CD4-positive, alpha-beta T cell (primary cell): ENCODE measurements around the gene KRT74. TPM values are rescaled to one million over a fixed set of nuclear protein-coding genes. Genes with fewer than 3 reads are reported as not detected.
"Not testable (repeated sequence)": the region's sequence is repeated elsewhere in the genome, so short reads cannot be mapped to it uniquely, and the experiment has no call there.

Experiments used
- ATAC-seq: fragments of 200-7000 bp; cut with Tn5 transposase; one replicate; pipeline ENCODE4 v1.10.0; 2022; ENCODE audit warnings: mild to moderate bottlenecking; ENCODE audit not compliant: poor library complexity
- CTCF ChIA-PET: fragments of 350-600 bp; sonication (Branson Sonifier 250); formaldehyde crosslinking; loops from one replicate; lab custom pipeline; 2021; ENCODE audit warnings: antibody characterized with exemption, inconsistent platforms; lab: Charles Lee
- POLR2A ChIA-PET: fragments of 350-600 bp; sonication (Branson Sonifier 250); formaldehyde crosslinking; loops from one replicate; lab custom pipeline; 2021; ENCODE audit warnings: antibody characterized with exemption, inconsistent platforms; lab: Charles Lee
- DNase-seq, 14 experiments: peaks; one replicate each; pipeline ENCODE4 v3.0.0-alpha.2; 2013 to 2020; ENCODE audit warnings: mixed read lengths in 2 of 14
- H3K27ac ChIP-seq, 2 donors: one replicate each; pipeline versions ENCODE4 v1.5.1 to v1.7.0; 2013; ENCODE audit warnings: low read length in 2 of 2, low read depth in 1 of 2, mild to moderate bottlenecking in 1 of 2
- H3K27me3 ChIP-seq, 2 experiments: 1 replicate in 1 of 2; 2 replicates in 1 of 2; pipeline versions ENCODE4 v1.6.1 to v1.7.0; 2013; ENCODE audit warnings: low read length in 2 of 2, control low read depth in 1 of 2, mild to moderate bottlenecking in 1 of 2, moderate library complexity in 1 of 2; ENCODE audit not compliant: insufficient read depth in 2 of 2, control insufficient read depth in 1 of 2
- H3K36me3 ChIP-seq: one replicate; pipeline ENCODE4 v1.6.1; 2013; ENCODE audit warnings: low read length, control low read depth; ENCODE audit not compliant: insufficient read depth
- H3K4me1 ChIP-seq: one replicate; pipeline ENCODE4 v1.6.1; 2013; ENCODE audit warnings: low read length, control low read depth; ENCODE audit not compliant: insufficient read depth
- H3K4me3 ChIP-seq: one replicate; pipeline ENCODE4 v1.5.1; 2013; ENCODE audit warnings: mild to moderate bottlenecking, low read length, moderate library complexity
- H3K9me3 ChIP-seq, 2 experiments: 1 replicate in 1 of 2; 2 replicates in 1 of 2; pipeline versions ENCODE4 v1.6.1 to v1.7.0; 2013; ENCODE audit warnings: low read length in 2 of 2, mild to moderate bottlenecking in 2 of 2, control low read depth in 1 of 2, moderate library complexity in 1 of 2; ENCODE audit not compliant: control insufficient read depth in 1 of 2, insufficient read depth in 1 of 2
- H3K27ac Mint-ChIP-seq: one replicate; pipeline ENCODE4 v1.8.0; 2020; ENCODE audit warnings: mixed read lengths
- H3K27me3 Mint-ChIP-seq: one replicate; pipeline ENCODE4 v1.8.0; 2021; ENCODE audit warnings: mixed read lengths
- H3K36me3 Mint-ChIP-seq: one replicate; pipeline ENCODE4 v1.8.0; 2021; ENCODE audit warnings: low read depth, mixed read lengths
- H3K4me1 Mint-ChIP-seq: one replicate; pipeline ENCODE4 v1.8.0; 2021; ENCODE audit warnings: low read depth, mixed read lengths
- H3K4me3 Mint-ChIP-seq: one replicate; pipeline ENCODE4 v1.8.0; 2020; ENCODE audit warnings: mild to moderate bottlenecking, mixed read lengths
- H3K9me3 Mint-ChIP-seq: one replicate; pipeline ENCODE4 v1.8.0; 2020; ENCODE audit warnings: mixed read lengths
- CTCF ChIP-seq: fragments of 200-600 bp; IDR thresholded peaks from one replicate; pipeline ENCODE4 v1.8.0; 2022; ENCODE audit warnings: antibody characterized with exemption, mild to moderate bottlenecking
- intact Hi-C, 2 experiments: fragments of 100-400 bp; cut with DNase I in 1 of 2; cut with micrococcal nuclease in 1 of 2; formaldehyde crosslinking; loops; one replicate each; pipeline versions ENCODE4 v1.15.1 to v1.9.0; 2023 to 2025; cut with DNase I, micrococcal nuclease
- total RNA-seq, 174 experiments: library from RNA in 2 of 174; stranded (reverse) in 2 of 174; gene quantifications; one replicate each; pipeline ENCODE4 v1.2.3 and lab custom pipeline; 2021 to 2026

Gene KRT74
- total RNA-seq, 2 experiments from 2014 or later: 0.30 to 0.34 TPM

GRCh38 chr12:52600071-52600470 lies 26.4 kb upstream of the KRT74 start:
- ChIA-PET CTCF (no interaction called here), POLR2A (interaction anchor here (1.3 kb wide), 1 partner anchor 90 kb away, joined by 3 read pairs; no protein-coding TSS in a partner anchor)
- Mint-ChIP-seq H3K36me3 (peaks cover 10% of the 10 kb centered on the region), H3K4me3 (no peak overlapping the region), H3K27ac (no peak overlapping the region), H3K27me3 (peaks cover 5% of the 10 kb centered on the region), H3K9me3 (no peaks in the 10 kb centered on the region), H3K4me1 (peaks cover 51% of the 10 kb centered on the region)
- intact Hi-C loops: no loop called here
- Histone ChIP-seq H3K4me3 (no peak overlapping the region), H3K9me3 (peaks cover 0 to 4% of the 10 kb centered on the region in 2 experiments), H3K4me1 (peaks cover 32% of the 10 kb centered on the region), H3K27ac (no peak overlapping the region), H3K27me3 (peaks cover 0 to 7% of the 10 kb centered on the region in 2 experiments), H3K36me3 (no peaks in the 10 kb centered on the region)
- DNase-seq (no peak), ATAC-seq (no peak)
- no peak for TF ChIP-seq CTCF

GRCh38 chr12:52598966-52599365 lies 25.3 kb upstream of the KRT74 start:
- Histone ChIP-seq H3K27me3 (peaks cover 0 to 7% of the 10 kb centered on the region in 2 experiments), H3K4me3 (no peak overlapping the region), H3K9me3 (peaks cover 0 to 4% of the 10 kb centered on the region in 2 experiments), H3K4me1 (peaks cover 26% of the 10 kb centered on the region), H3K36me3 (no peaks in the 10 kb centered on the region), H3K27ac (no peak overlapping the region)
- POLR2A ChIA-PET: interaction anchor here (0.7 to 1.3 kb wide), 2 partner anchors 11 to 91 kb away, joined by 3 read pairs; no protein-coding TSS in a partner anchor
- CTCF ChIA-PET: no interaction called here
- no peak for DNase-seq
- no peak overlapping the region for H3K27ac Mint-ChIP-seq
- peaks cover 5% of the 10 kb centered on the region for H3K27me3 Mint-ChIP-seq
- ATAC-seq: no peak
- TF ChIP-seq CTCF: no peak
- H3K9me3 Mint-ChIP-seq: no peaks in the 10 kb centered on the region
- intact Hi-C loops: no loop called here
- H3K36me3 Mint-ChIP-seq: peaks cover 14% of the 10 kb centered on the region
- no peak overlapping the region for H3K4me3 Mint-ChIP-seq
- H3K4me1 Mint-ChIP-seq: peaks cover 40% of the 10 kb centered on the region

- H3K4me1 Mint-ChIP-seq: peaks cover 24% of the 10 kb centered on the region
- CTCF ChIA-PET: interaction anchor here (1.2 kb wide), 1 partner anchor 10 kb away, joined by 4 read pairs; no protein-coding TSS in a partner anchor
- H3K27me3 Mint-ChIP-seq, ATAC-seq, H3K9me3 Mint-ChIP-seq, H3K4me3 ChIP-seq, H3K27ac Mint-ChIP-seq, DNase-seq, H3K36me3 ChIP-seq, H3K4me3 Mint-ChIP-seq, intact Hi-C loops, POLR2A ChIA-PET, H3K27me3 ChIP-seq, H3K4me1 ChIP-seq, H3K27ac ChIP-seq, H3K9me3 ChIP-seq: not testable (repeated sequence)
- H3K36me3 Mint-ChIP-seq: peaks cover 45% of the 10 kb centered on the region
These were observed 20.6 kb upstream of the KRT74 start for GRCh38 chr12:52594237-52594636.

- DNase-seq: no peak
- TF ChIP-seq CTCF: no peak
- Histone ChIP-seq H3K27me3 (no peaks in the 10 kb centered on the region), H3K4me1 (peaks cover 12% of the 10 kb centered on the region), H3K36me3 (peaks cover 4% of the 10 kb centered on the region), H3K27ac (no peak overlapping the region), H3K4me3 (no peak overlapping the region), H3K9me3 (no peaks in the 10 kb centered on the region)
- Mint-ChIP-seq H3K4me1 (peaks cover 36% of the 10 kb centered on the region), H3K27ac (no peak overlapping the region), H3K9me3 (no peaks in the 10 kb centered on the region), H3K36me3 (peaks cover 58% of the 10 kb centered on the region), H3K4me3 (no peak overlapping the region), H3K27me3 (no peaks in the 10 kb centered on the region)
- ATAC-seq: no peak
- ChIA-PET POLR2A (no interaction called here), CTCF (no interaction called here)
- intact Hi-C loops: no loop called here
These were observed 17.9 kb upstream of the KRT74 start for GRCh38 chr12:52591521-52591920.
